ENCODE measurements around the gene ANKRD17. TPM values are rescaled to one million over a fixed set of nuclear protein-coding genes. Genes with fewer than 3 reads are reported as not detected.

The ANKRD17 gene
- total RNA-seq, 4 donors from 2014 or later: 69.9 to 93.1 (median 74.3) TPM

DNA sequence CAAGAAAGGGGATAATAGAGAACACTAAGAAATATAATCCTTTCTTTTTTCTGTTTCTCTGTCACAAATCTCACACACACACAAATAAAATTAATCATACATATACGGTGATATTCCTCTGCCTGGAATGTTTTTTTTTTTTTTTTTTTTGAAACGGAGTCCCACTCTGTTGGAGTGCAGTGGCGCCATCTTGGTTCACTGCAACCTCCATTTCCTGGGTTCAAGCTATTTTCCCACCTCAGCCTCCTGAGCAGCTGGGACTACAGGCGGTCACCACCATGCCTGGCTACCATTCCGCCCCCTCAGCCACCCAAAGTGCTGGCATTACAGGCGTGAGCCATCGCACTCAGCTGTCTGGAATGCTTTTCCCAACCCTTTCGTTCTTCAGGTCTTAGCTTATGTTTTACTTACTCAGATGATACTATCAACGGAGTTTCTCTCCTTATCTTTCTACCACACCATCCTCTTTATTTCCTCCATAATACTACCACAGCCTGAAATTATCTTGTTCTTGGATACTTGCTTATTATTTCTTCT, 69.3 kb downstream of the ANKRD17 start:
- Histone ChIP-seq H3K27me3 (no peaks in the 10 kb centered on the region), H3K4me3 (no peak overlapping the region), H3K36me3 (peaks cover 0 to 5% (median 0%) of the 10 kb centered on the region in 4 donors), H3K4me1 (peaks cover 0 to 5% (median 3%) of the 10 kb centered on the region in 4 donors), H3K9me3 (no peaks in the 10 kb centered on the region), H3K27ac (no peak overlapping the region)
- TF ChIP-seq POLR2A (IDR thresholded peaks at IDR 0.05) (no peak), EP300 (IDR thresholded peaks at IDR 0.05; ENCODE audit: low read depth) (no peak), POLR2AphosphoS5 (IDR thresholded peaks at IDR 0.05) (no peak)
- TF ChIP-seq, protein P1, sequence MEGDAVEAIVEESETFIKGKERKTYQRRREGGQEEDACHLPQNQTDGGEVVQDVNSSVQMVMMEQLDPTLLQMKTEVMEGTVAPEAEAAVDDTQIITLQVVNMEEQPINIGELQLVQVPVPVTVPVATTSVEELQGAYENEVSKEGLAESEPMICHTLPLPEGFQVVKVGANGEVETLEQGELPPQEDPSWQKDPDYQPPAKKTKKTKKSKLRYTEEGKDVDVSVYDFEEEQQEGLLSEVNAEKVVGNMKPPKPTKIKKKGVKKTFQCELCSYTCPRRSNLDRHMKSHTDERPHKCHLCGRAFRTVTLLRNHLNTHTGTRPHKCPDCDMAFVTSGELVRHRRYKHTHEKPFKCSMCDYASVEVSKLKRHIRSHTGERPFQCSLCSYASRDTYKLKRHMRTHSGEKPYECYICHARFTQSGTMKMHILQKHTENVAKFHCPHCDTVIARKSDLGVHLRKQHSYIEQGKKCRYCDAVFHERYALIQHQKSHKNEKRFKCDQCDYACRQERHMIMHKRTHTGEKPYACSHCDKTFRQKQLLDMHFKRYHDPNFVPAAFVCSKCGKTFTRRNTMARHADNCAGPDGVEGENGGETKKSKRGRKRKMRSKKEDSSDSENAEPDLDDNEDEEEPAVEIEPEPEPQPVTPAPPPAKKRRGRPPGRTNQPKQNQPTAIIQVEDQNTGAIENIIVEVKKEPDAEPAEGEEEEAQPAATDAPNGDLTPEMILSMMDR (IDR thresholded peaks at IDR 0.05): no peak
- intact Hi-C loops (cut with DNase I; ENCODE audit: low total_unique reads) (no loop called here), in situ Hi-C loops (cut with MboI; ENCODE audit: low pct_ligation_motif_present in 1 of 4, low pct_unique_long_range_greater_than_20kb in 1 of 4, low sequenced_read_pairs in 3 of 4) (no loop called here)
- no peak for DNase-seq
- 94 to 95% methylated on average over 8 to 9 of the region's 9 CpGs for WGBS, 2 donors (ENCODE audit: low coverage in 1 of 2)

DNA sequence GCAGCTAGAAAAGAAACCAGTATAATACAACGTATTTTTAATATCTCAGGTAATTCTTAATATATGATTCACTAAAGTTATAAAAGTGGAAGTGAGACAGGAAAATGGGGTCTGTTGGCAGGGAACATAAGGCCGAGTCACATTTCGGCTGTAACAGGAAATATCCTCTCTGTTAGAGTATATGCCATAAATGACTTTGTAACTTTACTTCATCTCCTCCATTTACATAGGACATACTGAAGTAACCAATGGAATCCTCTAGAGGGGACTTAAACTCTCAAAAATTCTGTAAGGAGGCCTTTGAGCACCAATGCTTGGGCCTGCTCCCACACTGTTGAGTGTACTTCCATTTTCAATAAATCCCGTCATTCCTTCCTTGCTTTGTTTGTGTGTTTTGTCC, 71.3 kb downstream of the ANKRD17 start:
- intact Hi-C loops (cut with DNase I; ENCODE audit: low total_unique reads): no loop called here
- H3K9me3 ChIP-seq: no peaks in the 10 kb centered on the region
- in situ Hi-C loops (cut with MboI; ENCODE audit: low pct_ligation_motif_present in 1 of 4, low pct_unique_long_range_greater_than_20kb in 1 of 4, low sequenced_read_pairs in 3 of 4): no loop called here
- peaks cover 0 to 5% (median 0%) of the 10 kb centered on the region in 4 donors for H3K36me3 ChIP-seq
- H3K4me3 ChIP-seq: no peak overlapping the region
- TF ChIP-seq POLR2A (IDR thresholded peaks at IDR 0.05) (no peak), EP300 (IDR thresholded peaks at IDR 0.05; ENCODE audit: low read depth) (no peak), POLR2AphosphoS5 (IDR thresholded peaks at IDR 0.05) (no peak)
- TF ChIP-seq, protein P1 (IDR thresholded peaks at IDR 0.05): no peak
- 71 to 82% methylated on average over 4 of the region's 4 CpGs for WGBS, 2 donors (ENCODE audit: low coverage in 1 of 2)
- H3K27me3 ChIP-seq: no peaks in the 10 kb centered on the region
- DNase-seq: no peak
- no peak overlapping the region for H3K27ac ChIP-seq
- H3K4me1 ChIP-seq: peaks cover 0 to 5% (median 2%) of the 10 kb centered on the region in 4 donors

DNA sequence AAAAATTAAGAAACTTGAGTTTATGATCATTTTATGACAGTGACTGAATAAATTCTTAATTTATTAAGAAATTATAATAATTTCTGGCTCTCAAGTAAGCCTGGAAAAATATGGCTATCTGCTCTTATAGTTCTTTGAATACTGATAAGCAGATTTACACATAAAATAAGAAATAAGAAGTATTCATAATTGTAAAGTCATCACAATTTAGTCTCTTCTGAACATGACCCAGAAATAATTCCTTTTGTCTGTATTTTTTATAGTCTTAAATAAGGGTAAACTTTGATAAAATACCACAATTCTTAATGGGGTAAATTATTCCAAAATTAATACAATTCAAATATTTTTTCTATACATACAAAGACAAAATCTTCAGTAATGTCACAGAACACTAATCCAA, 72.7 kb downstream of the ANKRD17 start:
- intact Hi-C loops (cut with DNase I; ENCODE audit: low total_unique reads) (no loop called here), in situ Hi-C loops (cut with MboI; ENCODE audit: low pct_ligation_motif_present in 1 of 4, low pct_unique_long_range_greater_than_20kb in 1 of 4, low sequenced_read_pairs in 3 of 4) (no loop called here)
- Histone ChIP-seq H3K27me3 (no peaks in the 10 kb centered on the region), H3K4me1 (peaks cover 0 to 7% (median 2%) of the 10 kb centered on the region in 4 donors), H3K27ac (no peak overlapping the region), H3K4me3 (no peak overlapping the region), H3K36me3 (no peaks in the 10 kb centered on the region), H3K9me3 (no peaks in the 10 kb centered on the region)
- TF ChIP-seq POLR2A (IDR thresholded peaks at IDR 0.05): no peak
- TF ChIP-seq, protein P1 (IDR thresholded peaks at IDR 0.05): no peak
- TF ChIP-seq POLR2AphosphoS5 (IDR thresholded peaks at IDR 0.05): no peak
- no peak for TF ChIP-seq EP300 (IDR thresholded peaks at IDR 0.05; ENCODE audit: low read depth)
- DNase-seq: no peak

DNA sequence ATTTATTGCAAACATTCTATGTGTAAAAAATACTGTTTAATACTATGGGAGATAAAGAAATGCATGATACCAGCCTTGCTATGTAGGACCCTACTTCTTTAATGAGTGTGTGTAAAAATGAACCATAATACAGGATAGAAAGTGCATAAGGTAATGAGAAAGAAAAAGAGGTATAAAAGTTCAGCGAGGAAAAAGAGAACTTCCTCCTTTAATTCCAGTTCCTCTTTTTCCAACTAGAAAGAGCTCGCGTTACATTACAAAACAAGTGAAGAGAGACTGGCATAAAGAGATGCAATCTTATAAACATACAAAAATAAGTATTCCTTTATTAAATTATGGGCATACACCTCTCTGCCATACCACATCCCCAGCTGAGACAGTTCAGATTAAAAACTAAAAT, 77.4 kb downstream of the ANKRD17 start:
- WGBS, 2 donors (ENCODE audit: low coverage in 1 of 2): 74 to 79% methylated on average over 3 of the region's 3 CpGs

More for the DNA sequence above, 77.4 kb downstream of the ANKRD17 start:
- peaks cover 0 to 11% (median 0%) of the 10 kb centered on the region in 4 donors for H3K36me3 ChIP-seq
- no peak overlapping the region for H3K27ac ChIP-seq
- no peak for DNase-seq
- H3K27me3 ChIP-seq: no peaks in the 10 kb centered on the region
- peaks cover 0 to 24% (median 0%) of the 10 kb centered on the region in 4 donors for H3K4me1 ChIP-seq
- intact Hi-C loops (cut with DNase I; ENCODE audit: low total_unique reads) (no loop called here), in situ Hi-C loops (cut with MboI; ENCODE audit: low pct_ligation_motif_present in 1 of 4, low pct_unique_long_range_greater_than_20kb in 1 of 4, low sequenced_read_pairs in 3 of 4) (no loop called here)
- no peak overlapping the region for H3K4me3 ChIP-seq
- TF ChIP-seq EP300 (IDR thresholded peaks at IDR 0.05; ENCODE audit: low read depth) (no peak), POLR2AphosphoS5 (IDR thresholded peaks at IDR 0.05) (no peak), POLR2A (IDR thresholded peaks at IDR 0.05) (no peak)
- TF ChIP-seq, protein P1 (IDR thresholded peaks at IDR 0.05): no peak
- H3K9me3 ChIP-seq: no peaks in the 10 kb centered on the region

Data from transverse colon (tissue), 4 donors.